DMS 273 treated with DMSO at 0.1 percent for 48 hours (cell line): ENCODE data around the gene ONECUT3.
"Not testable (repeated sequence)": the region's sequence is repeated elsewhere in the genome, so short reads cannot be mapped to it uniquely, and the experiment has no call there.

Source experiments
- DNase-seq: peaks from one replicate; lab custom pipeline; 2025; lab: John Stamatoyannopoulos, UW

The ONECUT3 gene

DNA sequence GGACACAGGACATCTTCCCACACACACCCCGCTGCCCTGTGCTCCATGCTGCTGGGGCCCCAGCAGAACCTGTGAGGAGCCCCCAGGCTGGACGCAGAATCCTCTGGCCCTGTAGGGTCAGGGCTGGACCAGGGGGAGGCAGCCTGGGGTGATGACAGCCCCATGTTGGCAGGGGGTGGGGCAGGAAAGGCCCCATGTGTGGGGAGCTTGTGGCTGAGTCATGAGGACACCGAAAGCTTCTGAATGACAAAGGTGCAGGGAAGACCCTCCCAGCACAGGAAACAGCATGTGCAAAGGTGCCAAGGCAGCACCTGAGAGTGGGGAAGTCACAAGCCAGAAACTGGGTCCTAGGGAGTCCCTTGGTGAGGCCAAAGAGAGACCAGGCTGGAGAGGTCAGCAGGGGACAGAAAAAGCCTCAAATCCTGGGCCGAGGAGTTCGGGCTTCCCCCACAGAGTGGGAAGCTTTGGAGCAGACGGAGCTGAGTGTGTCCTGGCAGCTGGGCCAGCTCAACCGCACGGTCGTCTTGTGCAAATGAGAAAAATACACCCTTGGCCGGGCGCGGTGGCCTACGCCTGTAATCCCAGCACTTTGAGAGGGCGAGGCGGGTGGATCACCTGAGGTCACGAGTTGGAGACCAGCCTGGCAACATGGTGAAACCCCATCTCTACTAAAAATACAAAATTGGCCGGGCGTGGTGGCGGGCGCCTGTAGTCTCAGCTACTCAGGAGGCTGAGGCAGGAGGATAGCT is 41.3 kb downstream of the ONECUT3 start:
- DNase-seq, result no peak

- DNase-seq, result no peak
Measured at GRCh38 chr19:1796395-1797142, 43.3 kb downstream of the ONECUT3 start.

GRCh38 chr19:1797313-1797712 is 44.0 kb downstream of the ONECUT3 start:
- DNase-seq, result not testable (repeated sequence)

- no peak for DNase-seq
Measured at GRCh38 chr19:1799695-1800342, 46.5 kb downstream of the ONECUT3 start.

- DNase-seq, result no peak
Measured at GRCh38 chr19:1804858-1805257, 51.6 kb downstream of the ONECUT3 start.

- DNase-seq, result no peak
Measured at GRCh38 chr19:1805401-1806183, 52.3 kb downstream of the ONECUT3 start.

GRCh38 chr19:1806184-1807029 is 53.1 kb downstream of the ONECUT3 start:
- DNase-seq, result no peak

DNA sequence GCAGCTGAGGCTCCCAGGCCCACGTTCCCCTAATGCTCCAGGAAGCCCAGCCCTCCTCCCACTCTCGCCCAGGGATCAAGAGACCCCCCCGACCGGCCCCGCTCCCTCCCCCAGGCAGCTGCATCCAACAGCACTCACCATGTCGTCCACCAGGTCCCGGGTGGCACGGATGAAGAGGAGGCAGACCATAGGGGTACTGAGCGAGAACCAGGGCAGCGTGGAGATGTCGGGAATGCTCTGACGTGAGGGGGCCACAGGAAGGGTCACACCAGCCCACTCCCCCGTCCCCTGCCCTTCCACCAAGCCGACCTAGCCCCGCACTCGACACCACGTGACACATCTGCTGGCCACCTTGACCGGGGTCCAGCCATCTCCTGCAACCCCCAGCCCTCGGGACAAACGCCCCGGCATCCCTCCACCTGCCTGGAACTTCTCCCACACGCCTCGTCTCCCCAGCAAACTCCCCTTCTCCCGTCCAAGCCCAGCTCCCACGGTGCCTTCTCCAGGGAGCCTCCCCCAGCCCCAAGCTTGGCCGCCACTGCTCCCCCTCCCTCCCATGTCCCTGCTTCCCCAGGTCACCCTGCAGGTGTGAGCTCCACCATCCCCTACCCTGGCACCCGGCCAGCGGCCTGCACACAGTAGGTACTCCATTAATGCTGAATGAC is 53.9 kb downstream of the ONECUT3 start:
- DNase-seq, result no peak

- DNase-seq, result no peak
Measured at GRCh38 chr19:1807695-1808394, 54.5 kb downstream of the ONECUT3 start.

DNA sequence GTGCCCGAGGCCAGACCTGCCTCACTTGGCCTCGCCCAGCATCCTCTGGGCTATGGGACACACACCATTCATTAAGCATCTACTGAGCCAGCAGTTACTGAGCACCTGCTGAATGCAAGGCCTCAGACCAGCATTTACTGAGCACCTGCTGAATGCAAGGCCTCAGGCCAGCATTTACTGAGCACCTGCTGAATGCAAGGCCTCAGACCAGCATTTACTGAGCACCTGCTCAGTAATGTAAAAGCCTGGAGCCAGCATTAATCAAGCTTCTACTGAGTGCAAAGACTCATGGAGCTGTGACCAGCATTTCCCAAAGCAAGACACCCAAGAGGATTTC is 55.1 kb downstream of the ONECUT3 start:
- DNase-seq, result no peak

GRCh38 chr19:1809678-1810077 is 56.4 kb downstream of the ONECUT3 start:
- DNase-seq, result no peak

DNA sequence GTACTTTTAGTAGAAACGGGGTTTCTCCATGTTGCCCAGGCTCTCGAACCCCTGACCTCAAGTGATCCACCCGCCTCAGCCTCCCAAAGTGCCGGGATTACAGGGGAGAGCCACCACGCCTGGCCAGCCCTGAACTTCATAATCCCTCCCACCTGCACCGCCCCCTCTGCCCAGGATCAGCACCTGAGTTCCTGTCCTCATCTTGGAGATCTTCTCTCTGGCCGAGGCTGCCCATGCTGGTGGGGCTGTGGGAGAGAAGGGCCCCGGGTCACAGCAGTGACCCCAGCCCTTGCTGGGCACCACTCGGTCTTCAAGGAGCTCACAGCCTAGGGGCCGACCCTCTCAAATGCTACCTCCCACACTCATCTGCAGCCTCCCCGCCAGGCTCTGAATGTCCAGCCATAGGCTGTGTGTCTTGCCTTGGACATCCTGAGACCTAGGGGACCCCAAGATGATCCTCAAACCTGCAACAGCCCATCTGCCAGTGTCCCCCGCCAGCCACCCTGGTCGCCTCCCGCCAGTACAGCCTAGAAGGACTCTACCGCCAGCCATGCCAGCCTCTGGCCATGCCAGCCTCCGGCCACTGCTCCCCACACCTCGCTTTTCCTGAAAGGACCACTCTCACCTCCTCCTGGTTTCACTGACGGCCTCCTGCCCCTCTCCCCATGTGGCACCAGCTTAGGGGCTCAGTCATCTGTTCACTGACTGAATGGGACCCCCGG is 57.3 kb downstream of the ONECUT3 start:
- DNase-seq, result no peak

DNA sequence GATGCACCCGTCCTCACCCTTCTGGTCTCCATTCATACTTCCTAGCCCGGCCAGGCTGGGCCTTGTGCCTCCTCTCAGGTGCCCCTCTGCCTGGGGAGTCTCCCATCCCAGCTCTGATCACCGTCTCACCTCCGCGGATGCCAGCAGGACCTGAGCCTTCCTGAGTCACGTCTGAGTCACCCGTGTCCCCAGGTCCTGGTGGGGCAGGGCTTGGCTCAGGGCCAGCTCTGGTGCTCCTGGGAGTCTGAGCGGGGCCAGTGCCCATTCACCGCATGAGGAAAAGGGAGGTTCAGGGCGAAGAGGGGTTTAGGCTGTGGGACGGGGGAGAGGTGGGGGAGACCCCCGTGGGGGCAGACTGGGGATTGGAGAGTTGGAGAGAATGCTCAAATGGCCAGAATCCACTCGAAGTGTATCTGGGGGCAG is 58.2 kb downstream of the ONECUT3 start:
- DNase-seq, result no peak

- DNase-seq, result no peak
Measured at GRCh38 chr19:1811942-1812425, 58.7 kb downstream of the ONECUT3 start, which contains the start of gene ATP8B3. ATP8B3 (minus strand) TSS chr19:1812276; CDS start chr19:1811736, 540 bp downstream.

- DNase-seq, result peak; percentile 89
Measured at GRCh38 chr19:1812426-1813191, 59.3 kb downstream of the ONECUT3 start.

DNA sequence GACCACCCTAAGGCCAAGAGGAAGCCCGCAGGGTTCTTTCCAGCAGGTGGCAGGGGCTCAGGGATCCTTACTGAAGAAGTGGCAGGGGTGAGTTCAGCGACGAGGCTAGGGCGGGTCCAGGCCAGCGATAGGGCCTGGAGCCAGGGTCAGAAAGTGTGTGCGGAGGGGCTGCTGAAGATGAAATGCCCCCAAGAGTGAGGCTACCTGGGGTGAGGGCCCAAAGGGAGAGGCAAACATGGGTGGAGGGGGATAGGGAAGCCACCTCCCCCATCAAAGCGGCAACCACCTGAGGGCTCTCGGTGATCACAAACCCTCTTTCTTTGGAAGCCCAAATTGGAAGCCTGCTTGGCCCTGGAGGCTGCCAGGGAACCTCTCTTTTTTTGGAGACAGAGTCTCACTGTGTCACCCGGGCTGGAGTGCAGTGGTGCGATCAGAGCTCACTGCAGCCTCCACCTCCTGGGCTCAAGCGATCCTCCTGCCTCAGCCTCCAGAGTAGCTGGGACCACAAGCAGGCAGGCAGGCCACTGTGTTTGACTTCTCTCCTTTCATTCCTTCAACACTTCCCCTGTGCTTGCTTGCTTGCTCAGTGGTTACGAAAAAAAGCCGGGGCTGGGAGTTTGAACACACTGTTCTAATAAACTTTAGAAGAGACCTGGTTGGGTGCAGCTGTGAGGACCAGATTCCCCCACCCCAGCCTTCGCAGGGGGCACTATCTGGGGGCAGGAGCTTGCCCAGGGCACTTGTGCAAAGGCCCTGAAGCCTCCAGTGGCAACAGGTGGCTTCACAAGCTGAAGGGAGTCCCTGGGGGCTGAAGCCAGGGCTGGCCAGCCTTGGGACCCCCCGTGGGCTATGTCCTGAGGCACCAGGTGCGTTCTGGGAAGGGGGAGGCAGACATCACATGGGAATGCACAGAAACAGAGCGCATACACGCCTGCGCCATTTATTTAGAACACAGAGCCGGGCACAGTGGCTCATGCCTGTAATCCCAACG is 60.2 kb downstream of the ONECUT3 start:
- no peak for DNase-seq

DNA sequence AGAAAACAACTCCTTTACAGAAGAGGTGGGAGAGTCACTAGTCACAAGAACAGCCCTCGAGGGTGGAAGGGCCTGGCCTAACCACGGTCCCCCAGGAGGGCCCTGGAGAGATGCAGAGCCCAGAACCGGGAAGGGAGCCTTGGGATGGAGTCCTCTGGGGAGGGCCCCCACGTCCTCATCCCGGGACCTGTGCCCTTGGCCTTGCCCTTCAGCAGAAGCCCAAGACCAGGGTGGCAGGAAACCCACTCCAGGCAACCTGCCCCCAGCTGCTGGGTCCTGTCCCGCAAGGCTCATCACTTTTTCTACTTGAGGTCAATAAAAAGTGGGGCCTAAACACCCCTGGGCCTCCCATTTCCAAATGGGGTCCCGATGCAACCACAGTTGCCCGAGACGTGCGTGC is 61.1 kb downstream of the ONECUT3 start:
- no peak for DNase-seq
